Suprapubic skin (tissue), 4 donors: ENCODE measurements around the gene THSD7A. TPM values are rescaled to one million over a fixed set of nuclear protein-coding genes. Genes with fewer than 3 reads are reported as not detected.

Experiments
- DNase-seq, 2 donors: peaks; one replicate each; pipeline ENCODE4 v3.0.0-alpha.2; 2019; ENCODE audit warnings: low spot score in 2 of 2
- H3K27ac ChIP-seq: fragments of 200-600 bp; sonication (generic); one replicate; pipeline ENCODE4 v1.5.1; 2019
- H3K27me3 ChIP-seq: fragments of 200-600 bp; sonication (generic); one replicate; pipeline ENCODE4 v1.5.1; 2019
- H3K36me3 ChIP-seq: fragments of 200-600 bp; sonication (generic); one replicate; pipeline ENCODE4 v1.5.1; 2019
- H3K4me1 ChIP-seq: fragments of 200-600 bp; sonication (generic); one replicate; pipeline ENCODE4 v1.5.1; 2019
- H3K4me3 ChIP-seq: fragments of 200-600 bp; sonication (generic); one replicate; pipeline ENCODE4 v1.5.1; 2019; ENCODE audit warnings: mild to moderate bottlenecking
- H3K9me3 ChIP-seq: fragments of 200-600 bp; sonication (generic); one replicate; pipeline ENCODE4 v1.5.1; 2019
- EP300 ChIP-seq: sonication (generic); formaldehyde crosslinking; IDR thresholded peaks from one replicate; pipeline ENCODE4 v1.6.1; 2017; ENCODE audit warnings: antibody characterized with exemption
- POLR2A ChIP-seq, 2 donors: fragments of 450-650 bp; IDR thresholded peaks; one replicate each; pipeline ENCODE4 v1.6.1; 2017; ENCODE audit warnings: antibody characterized with exemption in 2 of 2, mild to moderate bottlenecking in 2 of 2, moderate library complexity in 2 of 2
- POLR2AphosphoS5 ChIP-seq, 3 donors: sonication (generic); formaldehyde crosslinking; IDR thresholded peaks; one replicate each; pipeline ENCODE4 v1.6.1; 2017; ENCODE audit warnings: antibody characterized with exemption in 3 of 3
- WGBS: methylation state at CpG from one replicate; pipeline ENCODE4 v1.1.5; 2018; 5-methylcytosine and 5-hydroxymethylcytosine counted together
- total RNA-seq, 4 donors: library from RNA; depleted of rRNA; stranded (reverse); fragments of >200 nt; gene quantifications; one replicate each; pipeline ENCODE4 v1.1.0, GENCODE V29; 2016
- TF ChIP-seq, protein P1 (sequence below), 2 donors: fragments of 200-600 bp in 1 of 2; fragments of 450-650 bp in 1 of 2; sonication (generic) in 1 of 2; IDR thresholded peaks; one replicate each; pipeline ENCODE4 v1.5.1; 2016 to 2019; ENCODE audit warnings: antibody characterized with exemption in 2 of 2, mild to moderate bottlenecking in 1 of 2, moderate library complexity in 1 of 2

The THSD7A gene
- total RNA-seq, 4 donors from 2014 or later: 0.42 to 5.4 (median 1.2) TPM

DNA sequence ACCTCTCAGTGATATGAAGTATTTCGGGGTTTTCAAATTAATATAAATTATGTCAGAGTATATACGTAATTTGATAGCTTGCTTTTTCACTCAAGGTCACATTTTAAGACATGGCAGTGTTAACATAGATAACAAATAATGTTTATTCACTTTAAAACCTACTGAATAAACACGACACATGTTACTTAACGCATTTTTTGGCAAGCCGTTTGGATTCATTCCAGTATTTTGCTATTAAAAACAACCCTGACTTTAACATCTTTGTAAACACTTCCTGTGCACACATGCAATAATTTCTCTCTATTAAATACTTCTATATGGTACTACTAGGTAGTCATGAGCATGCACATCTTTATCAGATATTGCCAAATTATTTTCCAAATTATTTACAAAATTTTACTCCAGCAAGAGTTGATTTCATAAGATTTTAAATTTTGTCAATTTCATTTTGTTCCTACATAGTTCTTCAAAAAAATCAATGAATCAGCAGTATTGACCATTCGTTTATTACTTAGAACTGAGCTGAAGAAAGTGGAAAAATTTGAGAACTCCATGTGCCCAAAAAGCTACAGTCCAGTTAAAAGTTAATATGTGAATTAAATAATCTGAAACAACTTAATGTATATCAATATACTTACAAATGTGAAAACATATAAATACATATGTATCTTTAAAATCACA, 26.8 kb upstream of the THSD7A start:
- no peaks in the 10 kb centered on the region for H3K27me3 ChIP-seq
- no peaks in the 10 kb centered on the region for H3K9me3 ChIP-seq
- 44% methylated on average over 6 of the region's 6 CpGs for WGBS
- no peak for DNase-seq
- TF ChIP-seq EP300: no peak
- H3K27ac ChIP-seq: no peak overlapping the region
- no peaks in the 10 kb centered on the region for H3K4me1 ChIP-seq
- H3K4me3 ChIP-seq: no peak overlapping the region
- no peaks in the 10 kb centered on the region for H3K36me3 ChIP-seq

DNA sequence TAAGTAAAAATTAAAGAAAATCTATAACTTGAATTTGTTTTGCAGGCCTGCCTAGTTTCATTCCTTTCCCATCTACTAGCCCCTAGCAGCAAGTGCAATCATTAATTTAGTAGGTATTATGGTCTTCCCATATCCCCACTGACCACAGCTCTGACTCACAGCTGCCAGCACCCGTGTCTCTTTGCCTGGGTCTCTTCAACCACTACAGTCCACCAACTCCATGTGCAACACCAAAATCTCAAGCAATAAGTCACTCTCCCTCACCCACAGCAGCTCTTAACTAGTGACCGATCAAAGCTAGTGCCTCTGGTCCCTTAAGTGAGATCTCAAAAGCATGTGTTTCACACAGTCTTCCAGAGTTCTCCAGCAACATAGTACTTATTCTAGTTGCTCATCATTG, 26.0 kb upstream of the THSD7A start:
- no peak for DNase-seq
- TF ChIP-seq EP300 (no peak), POLR2AphosphoS5 (IDR thresholded peaks at IDR 0.05) (no peak), POLR2A (IDR thresholded peaks at IDR 0.05) (no peak)
- TF ChIP-seq, protein P1, sequence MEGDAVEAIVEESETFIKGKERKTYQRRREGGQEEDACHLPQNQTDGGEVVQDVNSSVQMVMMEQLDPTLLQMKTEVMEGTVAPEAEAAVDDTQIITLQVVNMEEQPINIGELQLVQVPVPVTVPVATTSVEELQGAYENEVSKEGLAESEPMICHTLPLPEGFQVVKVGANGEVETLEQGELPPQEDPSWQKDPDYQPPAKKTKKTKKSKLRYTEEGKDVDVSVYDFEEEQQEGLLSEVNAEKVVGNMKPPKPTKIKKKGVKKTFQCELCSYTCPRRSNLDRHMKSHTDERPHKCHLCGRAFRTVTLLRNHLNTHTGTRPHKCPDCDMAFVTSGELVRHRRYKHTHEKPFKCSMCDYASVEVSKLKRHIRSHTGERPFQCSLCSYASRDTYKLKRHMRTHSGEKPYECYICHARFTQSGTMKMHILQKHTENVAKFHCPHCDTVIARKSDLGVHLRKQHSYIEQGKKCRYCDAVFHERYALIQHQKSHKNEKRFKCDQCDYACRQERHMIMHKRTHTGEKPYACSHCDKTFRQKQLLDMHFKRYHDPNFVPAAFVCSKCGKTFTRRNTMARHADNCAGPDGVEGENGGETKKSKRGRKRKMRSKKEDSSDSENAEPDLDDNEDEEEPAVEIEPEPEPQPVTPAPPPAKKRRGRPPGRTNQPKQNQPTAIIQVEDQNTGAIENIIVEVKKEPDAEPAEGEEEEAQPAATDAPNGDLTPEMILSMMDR (IDR thresholded peaks at IDR 0.05): no peak
- H3K9me3 ChIP-seq: no peaks in the 10 kb centered on the region
- no peak overlapping the region for H3K27ac ChIP-seq
- no peak overlapping the region for H3K4me3 ChIP-seq
- H3K36me3 ChIP-seq: no peaks in the 10 kb centered on the region
- no peaks in the 10 kb centered on the region for H3K27me3 ChIP-seq
- H3K4me1 ChIP-seq: no peaks in the 10 kb centered on the region
- 94% methylated on average over 2 of the region's 2 CpGs for WGBS

DNA sequence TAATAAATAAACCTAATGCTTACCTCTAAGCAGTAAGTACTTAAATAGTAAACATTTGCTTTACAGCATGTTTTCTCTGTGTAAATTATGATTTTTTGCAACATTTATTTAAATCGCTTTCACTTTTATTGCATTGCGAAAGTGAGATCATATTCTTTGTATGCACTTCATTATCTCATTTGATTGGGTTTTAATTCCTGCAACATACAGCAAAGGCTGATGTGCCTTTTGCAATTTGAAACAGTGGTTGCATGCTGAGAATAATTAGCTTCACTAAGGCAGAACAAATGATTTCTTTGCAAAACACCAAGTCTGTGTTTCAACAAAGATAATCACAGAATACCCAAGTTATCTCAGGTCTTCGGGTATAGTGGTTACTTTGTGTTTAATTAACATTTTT, 16.3 kb upstream of the THSD7A start:
- 86% methylated on average over 3 of the region's 3 CpGs for WGBS
- Histone ChIP-seq H3K4me1 (no peaks in the 10 kb centered on the region), H3K9me3 (no peaks in the 10 kb centered on the region), H3K27ac (no peak overlapping the region), H3K4me3 (no peak overlapping the region), H3K36me3 (no peaks in the 10 kb centered on the region), H3K27me3 (no peaks in the 10 kb centered on the region)
- no peak for DNase-seq
- TF ChIP-seq, protein P1 (IDR thresholded peaks at IDR 0.05): no peak
- TF ChIP-seq POLR2A (IDR thresholded peaks at IDR 0.05): no peak
- TF ChIP-seq EP300: no peak
- TF ChIP-seq POLR2AphosphoS5 (IDR thresholded peaks at IDR 0.05): no peak

DNA sequence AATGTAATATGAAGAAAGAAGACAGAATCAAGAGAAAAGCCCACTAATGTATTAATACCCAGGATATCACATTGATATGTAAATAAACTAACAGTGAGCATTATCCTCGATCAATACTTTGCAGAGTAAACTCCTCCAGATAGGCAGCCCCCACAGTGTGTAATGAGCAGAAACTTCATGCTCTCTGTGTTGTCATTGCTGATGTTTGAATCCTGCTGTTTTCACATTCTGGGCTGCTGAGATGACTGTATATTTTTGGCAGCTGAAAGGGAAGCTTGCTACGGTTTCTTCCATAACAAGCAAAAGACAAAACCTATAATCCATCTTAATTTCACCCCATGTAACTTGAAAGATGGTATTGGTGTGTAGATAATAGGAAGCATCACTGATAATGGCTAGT, 15.3 kb upstream of the THSD7A start:
- H3K4me3 ChIP-seq: no peak overlapping the region
- WGBS: 36% methylated on average over 2 of the region's 2 CpGs

DNA sequence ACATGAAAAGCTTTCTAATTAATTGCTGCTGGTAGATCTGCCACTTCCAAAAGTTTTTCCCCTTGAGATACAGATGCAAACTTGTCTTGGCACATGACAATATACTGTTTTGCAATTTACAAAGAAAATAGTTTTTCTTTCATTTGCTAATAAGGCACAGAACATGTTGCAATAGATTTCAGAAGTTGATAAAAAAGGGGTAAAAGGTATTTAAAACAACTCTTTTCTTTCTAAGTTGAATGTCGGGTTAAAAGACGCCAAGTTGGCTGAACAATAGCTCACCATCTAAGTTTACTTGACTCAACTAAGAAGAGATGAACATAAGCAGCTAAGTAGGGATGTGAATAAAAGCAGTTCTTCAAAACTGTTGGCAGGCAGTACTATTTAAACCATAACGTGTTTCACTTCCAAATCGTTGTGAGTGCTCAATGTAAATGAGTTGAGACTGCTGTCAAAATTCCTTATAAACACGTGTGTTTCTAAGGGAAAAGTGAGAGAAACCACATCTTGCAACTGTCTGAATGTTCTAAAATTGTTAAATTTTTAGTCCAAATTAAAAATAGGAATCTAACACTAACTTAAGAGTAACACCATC, 14.5 kb upstream of the THSD7A start:
- TF ChIP-seq POLR2A (IDR thresholded peaks at IDR 0.05): no peak
- TF ChIP-seq, protein P1 (IDR thresholded peaks at IDR 0.05): no peak
- no peak for TF ChIP-seq EP300
- Histone ChIP-seq H3K4me3 (no peak overlapping the region), H3K4me1 (no peaks in the 10 kb centered on the region), H3K27me3 (no peaks in the 10 kb centered on the region), H3K9me3 (no peaks in the 10 kb centered on the region), H3K36me3 (no peaks in the 10 kb centered on the region), H3K27ac (no peak overlapping the region)
- 21% methylated on average over 5 of the region's 5 CpGs for WGBS
- DNase-seq: no peak

More for the DNA sequence above, 15.3 kb upstream of the THSD7A start:
- Histone ChIP-seq H3K36me3 (no peaks in the 10 kb centered on the region), H3K27ac (no peak overlapping the region), H3K9me3 (no peaks in the 10 kb centered on the region), H3K4me1 (no peaks in the 10 kb centered on the region), H3K27me3 (no peaks in the 10 kb centered on the region)
- TF ChIP-seq POLR2A (IDR thresholded peaks at IDR 0.05) (no peak), POLR2AphosphoS5 (IDR thresholded peaks at IDR 0.05) (no peak), EP300 (no peak)
- TF ChIP-seq, protein P1 (IDR thresholded peaks at IDR 0.05): no peak
- no peak for DNase-seq
